Endothelial cell (in vitro differentiated cells): ENCODE data around the gene ITPR3. TPM values are rescaled to one million over a fixed set of nuclear protein-coding genes. Genes with fewer than 3 reads are reported as not detected.

Experiments used
- DNase-seq: peaks from one replicate; pipeline ENCODE4 v3.0.0; 2021; ENCODE audit warnings: low spot score
- H3K27ac Mint-ChIP-seq: one replicate; pipeline ENCODE4 v1.8.0; 2021; ENCODE audit warnings: mixed read lengths, inconsistent platforms; ENCODE audit not compliant: unreplicated experiment
- H3K27me3 Mint-ChIP-seq: one replicate; pipeline ENCODE4 v1.8.0; 2021; ENCODE audit warnings: mild to moderate bottlenecking, moderate library complexity, mixed read lengths, inconsistent platforms; ENCODE audit not compliant: unreplicated experiment
- H3K36me3 Mint-ChIP-seq: one replicate; pipeline ENCODE4 v1.8.0; 2021; ENCODE audit warnings: mild to moderate bottlenecking, low read depth, mixed read lengths, inconsistent platforms; ENCODE audit not compliant: unreplicated experiment
- H3K4me1 Mint-ChIP-seq: one replicate; pipeline ENCODE4 v1.8.0; 2021; ENCODE audit warnings: mild to moderate bottlenecking, mixed read lengths, inconsistent platforms; ENCODE audit not compliant: unreplicated experiment
- H3K4me3 Mint-ChIP-seq: one replicate; pipeline ENCODE4 v1.8.0; 2021; ENCODE audit warnings: mild to moderate bottlenecking, mixed read lengths, inconsistent platforms; ENCODE audit not compliant: unreplicated experiment
- H3K9me3 Mint-ChIP-seq: one replicate; pipeline ENCODE4 v1.8.0; 2021; ENCODE audit warnings: mixed read lengths, inconsistent platforms; ENCODE audit not compliant: unreplicated experiment
- CTCF ChIP-seq: fragments of 200-600 bp; sonication (generic); IDR thresholded peaks from one replicate; pipeline ENCODE4 v1.5.0; 2021; ENCODE audit warnings: antibody characterized with exemption; ENCODE audit not compliant: unreplicated experiment
- total RNA-seq: library from RNA; stranded (reverse); fragmentation: NEBNext Ultra II Directional; extraction: Animal tissue kit (Norgen Biotek cat#: 25700); gene quantifications from one replicate; pipeline ENCODE4 v1.2.1, GENCODE V29; 2021; ENCODE audit not compliant: unreplicated experiment

The ITPR3 gene
- total RNA-seq, 1 donor from 2014 or later = 124 TPM

- TF ChIP-seq CTCF = no peak
- Mint-ChIP-seq H3K27ac (peak overlapping the region; percentile 95), H3K9me3 (no peaks in the 10 kb centered on the region), H3K36me3 (no peaks in the 10 kb centered on the region), H3K4me3 (no peak overlapping the region), H3K27me3 (peaks cover 11% of the 10 kb centered on the region), H3K4me1 (peaks cover 50% of the 10 kb centered on the region)
- DNase-seq = no peak
These were observed 30.5 kb upstream of the ITPR3 start for GRCh38 chr6:33590531-33591198.

- no peak for DNase-seq
- Mint-ChIP-seq H3K27ac (peak overlapping the region; percentile 95), H3K9me3 (no peaks in the 10 kb centered on the region), H3K4me1 (peaks cover 50% of the 10 kb centered on the region), H3K36me3 (no peaks in the 10 kb centered on the region), H3K4me3 (no peak overlapping the region), H3K27me3 (peaks cover 11% of the 10 kb centered on the region)
- TF ChIP-seq CTCF = no peak
These were observed 29.6 kb upstream of the ITPR3 start for GRCh38 chr6:33591424-33592032.

- H3K4me1 Mint-ChIP-seq = peaks cover 46% of the 10 kb centered on the region
These were observed 28.9 kb upstream of the ITPR3 start for GRCh38 chr6:33592280-33592594.

GRCh38 chr6:33592595-33593413 is 28.3 kb upstream of the ITPR3 start:
- no peak for TF ChIP-seq CTCF
- H3K4me1 Mint-ChIP-seq = peaks cover 46% of the 10 kb centered on the region
- H3K27me3 Mint-ChIP-seq = peaks cover 13% of the 10 kb centered on the region
- no peaks in the 10 kb centered on the region for H3K36me3 Mint-ChIP-seq
- H3K9me3 Mint-ChIP-seq = no peaks in the 10 kb centered on the region
- H3K4me3 Mint-ChIP-seq = peak overlapping the region; percentile 79
- DNase-seq = no peak
- peak overlapping the region; percentile 15 for H3K27ac Mint-ChIP-seq

More at GRCh38 chr6:33592280-33592594, 28.9 kb upstream of the ITPR3 start:
- Mint-ChIP-seq H3K27me3 (peaks cover 10% of the 10 kb centered on the region), H3K36me3 (no peaks in the 10 kb centered on the region), H3K9me3 (no peaks in the 10 kb centered on the region), H3K27ac (peak overlapping the region; percentile 15), H3K4me3 (peak overlapping the region; percentile 19)
- no peak for DNase-seq
- TF ChIP-seq CTCF = no peak

GRCh38 chr6:33593414-33593727 is 27.8 kb upstream of the ITPR3 start:
- H3K9me3 Mint-ChIP-seq = no peaks in the 10 kb centered on the region
- H3K36me3 Mint-ChIP-seq = no peaks in the 10 kb centered on the region
- TF ChIP-seq CTCF = no peak
- H3K27ac Mint-ChIP-seq = no peak overlapping the region
- peak overlapping the region; percentile 79 for H3K4me3 Mint-ChIP-seq
- H3K4me1 Mint-ChIP-seq = peaks cover 46% of the 10 kb centered on the region
- DNase-seq = no peak
- H3K27me3 Mint-ChIP-seq = peaks cover 13% of the 10 kb centered on the region
